T-helper 22 cell (primary cell): ENCODE data around the gene PLA1A.
"Not testable (repeated sequence)": the region's sequence is repeated elsewhere in the genome, so short reads cannot be mapped to it uniquely, and the experiment has no call there.

Experiments used
- DNase-seq: peaks from one replicate; pipeline ENCODE4 v3.0.0-alpha.2; 2020; ENCODE audit warnings: low read depth

The PLA1A gene

DNA sequence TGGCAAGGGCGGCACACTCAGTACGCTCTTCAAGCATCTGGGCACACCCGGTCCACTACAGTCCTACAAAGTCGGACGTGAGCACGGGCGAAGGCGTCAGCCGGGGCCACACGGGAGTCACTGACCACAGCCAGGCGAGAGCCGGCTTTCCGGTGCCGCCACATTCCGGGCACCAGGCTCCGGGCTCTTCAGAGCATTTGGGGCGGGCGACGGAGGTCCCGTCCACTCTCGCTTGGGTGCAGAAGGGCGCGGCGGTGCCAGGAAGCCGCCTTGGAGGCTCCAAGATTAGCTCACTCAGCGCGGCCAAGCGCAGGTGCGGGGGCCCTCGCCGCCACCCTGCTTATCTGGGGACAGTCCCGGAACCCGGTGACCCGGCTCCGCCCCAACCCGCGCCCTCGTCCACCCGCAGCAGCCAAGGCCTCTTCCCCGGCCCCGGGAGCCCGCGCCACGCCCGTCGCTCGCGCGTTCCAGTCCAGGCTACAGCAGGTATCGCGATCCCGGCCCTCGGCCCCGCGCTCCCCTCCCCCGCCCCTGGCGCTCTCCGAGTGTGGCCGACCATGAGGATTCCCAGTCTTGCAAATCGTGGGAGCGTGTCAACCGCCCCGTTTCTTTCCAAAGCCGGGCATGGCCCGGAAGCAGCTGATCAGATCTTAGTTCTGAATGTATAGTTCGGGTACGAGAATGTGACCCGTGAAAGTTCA, 18.2 kb upstream of the PLA1A start, which contains the start of gene ADPRH:
ADPRH (plus strand) TSS at position 127 of the 701 bp plus-strand sequence. CDS start 2,678 bp downstream, outside the sequence.
- DNase-seq: peak; percentile 25

- no peak for DNase-seq
These were observed 17.5 kb upstream of the PLA1A start for GRCh38 chr3:119580067-119580760.

GRCh38 chr3:119582178-119582577, 15.5 kb upstream of the PLA1A start:
- peak; percentile 10 for DNase-seq

DNA sequence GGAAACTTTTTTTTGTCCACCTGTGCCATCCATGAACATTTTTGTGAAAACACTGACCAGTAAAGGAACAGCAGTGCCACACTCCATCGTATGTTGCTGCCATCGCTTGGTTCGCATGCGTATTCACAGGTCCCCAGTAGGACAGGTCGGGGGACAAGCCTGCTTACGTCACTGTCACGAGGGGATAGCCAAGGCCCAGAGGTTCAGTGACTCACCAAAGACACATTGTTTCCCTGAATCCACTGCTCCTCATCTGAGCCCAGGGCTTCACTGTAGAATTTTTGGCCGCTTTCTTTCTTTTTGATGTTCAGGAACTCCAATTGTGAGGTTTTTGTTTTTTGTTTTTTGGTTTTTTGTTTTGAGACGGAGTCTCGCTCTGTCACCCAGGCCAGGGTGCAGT, 12.5 kb upstream of the PLA1A start:
- no peak for DNase-seq

- DNase-seq: no peak
These were observed 11.7 kb upstream of the PLA1A start for GRCh38 chr3:119585856-119586570.

DNA sequence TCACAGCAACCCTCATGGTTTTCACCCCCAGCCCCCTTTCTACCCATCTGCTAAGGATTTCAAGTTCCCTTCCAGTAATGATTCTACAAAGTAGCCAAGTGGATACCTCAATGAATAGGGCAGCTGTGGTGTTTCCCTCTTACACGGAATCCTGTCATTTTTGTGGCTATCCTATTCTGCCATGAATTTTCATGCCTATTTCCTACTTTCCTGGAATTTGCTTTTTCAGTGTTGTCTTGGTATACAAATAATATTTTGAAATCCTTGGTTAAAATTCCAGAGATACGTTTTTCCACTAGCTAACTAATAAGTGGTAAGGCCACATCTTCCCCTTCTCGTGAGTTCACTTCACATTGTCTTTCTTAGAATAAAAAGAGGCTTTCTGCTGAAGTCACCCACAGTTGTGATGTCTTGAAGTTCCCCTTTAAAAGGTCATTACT, 10.9 kb upstream of the PLA1A start:
- no peak for DNase-seq

GRCh38 chr3:119588112-119588511, 9.6 kb upstream of the PLA1A start:
- DNase-seq: no peak

GRCh38 chr3:119589102-119589773, 8.4 kb upstream of the PLA1A start:
- no peak for DNase-seq

DNA sequence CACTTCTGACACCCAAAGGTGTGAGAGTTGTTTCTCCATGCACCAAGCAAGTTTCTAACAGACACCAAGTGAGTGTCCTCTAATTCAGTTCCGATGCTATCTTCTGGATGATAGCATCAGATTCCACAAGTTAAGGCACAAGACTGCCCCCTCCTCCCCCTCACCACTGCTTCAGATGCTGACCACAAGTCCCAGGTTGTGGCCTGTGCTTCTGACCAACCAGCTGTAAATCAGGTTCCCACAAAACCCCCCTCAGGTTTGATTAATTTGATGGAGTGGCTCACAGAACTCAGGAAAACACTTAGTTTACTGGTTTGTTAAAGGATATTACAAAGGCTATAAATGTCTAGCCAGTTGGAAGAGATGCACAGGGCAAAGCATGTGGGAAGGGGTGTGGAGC, 7.0 kb upstream of the PLA1A start:
- no peak for DNase-seq

DNA sequence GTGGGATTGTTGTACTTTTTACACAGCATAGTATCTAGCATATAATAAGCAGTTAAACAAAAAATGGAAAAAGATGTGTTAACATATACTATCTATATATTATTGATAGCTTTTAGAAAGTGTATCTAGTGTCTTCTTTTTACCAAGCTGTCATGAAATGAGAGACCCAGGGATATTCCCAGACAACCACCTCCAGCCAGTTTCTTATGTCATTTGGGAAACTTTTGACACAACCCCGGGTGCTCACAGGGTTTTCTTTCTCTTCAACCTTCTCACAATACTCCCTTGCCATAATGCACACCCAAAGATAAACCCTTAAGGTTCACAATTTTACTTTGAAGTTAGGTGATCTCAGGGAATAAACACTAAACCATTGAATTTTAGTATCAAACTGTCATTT, 4.8 kb upstream of the PLA1A start:
- DNase-seq: no peak

- DNase-seq: no peak
These were observed 3.6 kb upstream of the PLA1A start for GRCh38 chr3:119594066-119594465.

DNA sequence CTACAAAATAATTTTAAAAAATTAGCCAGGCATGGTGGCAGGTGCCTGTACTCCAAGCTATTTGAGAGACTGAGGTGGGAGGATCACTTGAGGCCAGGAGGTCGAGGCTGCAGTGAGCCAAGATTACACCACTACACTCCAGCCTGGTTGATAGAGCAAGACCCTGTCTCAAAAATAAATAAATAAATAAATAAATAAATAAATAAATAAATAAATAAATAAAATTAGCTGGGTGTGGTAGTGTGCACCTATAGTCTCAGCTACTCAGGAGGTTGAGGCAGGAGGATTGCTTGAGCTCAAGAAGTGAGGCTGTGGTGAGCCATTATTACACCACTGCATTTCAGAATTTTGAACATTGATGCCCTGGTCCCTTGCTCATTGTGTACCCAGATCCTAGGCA, 2.8 kb upstream of the PLA1A start:
- DNase-seq: not testable (repeated sequence)

DNA sequence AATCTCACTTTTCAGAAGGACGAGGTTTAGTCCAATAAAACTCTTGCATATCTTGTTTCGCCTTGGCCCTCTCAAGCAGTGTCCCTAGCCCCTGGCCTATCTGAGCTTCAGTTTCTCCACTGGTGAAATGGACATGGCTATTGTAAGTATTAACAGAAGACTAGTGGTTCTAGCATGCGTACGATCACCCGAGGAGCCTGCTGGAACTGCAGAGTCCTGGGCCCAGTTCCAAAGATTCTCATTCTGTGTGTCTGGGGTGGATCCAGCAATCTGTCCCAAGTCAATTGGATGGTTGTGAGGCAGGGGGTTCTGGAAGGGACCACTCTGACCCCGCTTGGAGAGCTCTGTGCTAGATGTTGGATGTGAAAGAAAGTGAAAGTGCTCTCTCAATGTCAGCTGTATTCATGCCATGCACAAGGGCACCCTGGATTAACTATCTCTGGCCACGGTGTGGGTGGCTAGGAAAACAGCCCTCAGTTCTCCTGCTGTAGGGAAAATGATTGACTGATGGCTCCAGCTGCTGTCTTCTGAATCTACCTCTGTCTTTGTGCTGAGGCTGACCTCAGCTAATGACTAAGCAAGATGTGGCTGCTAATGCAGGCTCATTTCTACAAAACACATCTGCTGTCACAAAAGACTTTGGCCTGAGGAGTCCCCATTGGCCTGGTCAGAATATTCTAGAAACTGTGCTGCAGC, 1.9 kb upstream of the PLA1A start:
- DNase-seq: no peak

DNA sequence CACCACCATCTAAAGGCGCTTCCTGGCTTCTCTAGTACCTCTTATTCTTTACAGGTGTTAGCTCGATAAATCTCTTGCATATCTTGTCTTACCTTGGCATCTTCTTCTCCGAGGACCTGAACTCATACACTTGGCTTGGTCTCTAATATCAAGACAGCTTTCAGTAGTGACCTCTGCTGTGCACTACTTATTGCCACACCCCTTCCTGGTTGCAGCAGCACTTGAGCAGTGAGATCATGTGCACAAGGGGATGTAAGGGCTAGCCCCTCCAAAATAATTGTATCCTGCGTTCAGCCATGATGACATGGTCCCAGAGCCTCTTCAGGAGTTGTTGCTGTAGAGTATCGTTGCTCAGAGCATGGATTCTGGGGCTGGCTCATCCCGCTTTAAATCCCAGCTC, 1.3 kb upstream of the PLA1A start:
- no peak for DNase-seq

GRCh38 chr3:119598410-119599098, 869 bp downstream of the PLA1A start:
- no peak for DNase-seq

DNA sequence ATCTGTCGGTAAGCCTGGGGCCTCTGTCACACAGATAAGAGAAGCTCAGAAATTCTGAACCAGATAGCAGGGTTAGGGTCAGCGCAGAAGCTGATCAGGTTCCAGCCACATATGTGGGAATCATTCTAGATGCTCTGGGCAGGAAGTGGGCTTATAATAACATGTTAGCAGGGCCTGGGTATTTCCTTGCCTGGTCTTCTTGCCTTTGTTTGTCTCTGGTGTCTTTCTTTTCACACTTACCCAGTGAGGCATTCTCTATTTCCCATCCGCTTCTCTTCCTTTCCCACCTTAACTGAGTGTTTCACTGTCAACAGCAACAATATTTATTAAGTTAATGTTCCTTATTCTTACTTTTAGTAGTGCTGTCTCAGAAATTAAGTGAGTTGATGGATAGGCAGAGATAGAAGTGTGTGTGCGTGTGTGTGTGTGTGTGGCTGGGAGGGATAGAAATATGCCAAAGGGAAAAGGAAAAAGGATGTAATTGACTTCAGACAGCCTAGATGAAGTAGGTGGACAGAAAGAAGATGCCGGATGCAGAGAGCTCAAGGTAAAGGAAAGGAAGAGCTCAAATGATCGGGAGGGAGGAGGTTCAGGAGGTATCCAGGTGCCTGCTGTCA, 2.0 kb downstream of the PLA1A start:
- DNase-seq: no peak

DNA sequence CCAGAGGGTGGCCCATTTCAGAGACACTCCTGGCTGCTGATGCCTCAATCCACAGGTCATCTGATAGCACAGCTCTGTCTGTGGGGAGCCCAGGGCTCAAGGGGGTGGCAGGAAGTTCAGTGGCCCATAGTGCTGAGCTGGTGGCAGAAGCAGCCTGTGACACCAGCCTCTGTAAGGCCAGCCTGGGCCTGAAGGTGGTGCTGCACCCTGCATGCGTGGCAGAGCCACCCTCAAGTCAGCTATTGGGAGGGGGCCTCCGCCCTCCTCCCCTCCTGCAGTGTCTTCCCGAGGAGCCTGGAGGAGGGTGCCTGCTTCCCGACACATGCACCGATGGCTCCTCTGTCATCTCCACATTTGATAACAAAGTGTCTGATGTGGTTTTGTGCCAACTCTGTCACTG, 3.0 kb downstream of the PLA1A start:
- no peak for DNase-seq

GRCh38 chr3:119601154-119601553, 3.5 kb downstream of the PLA1A start:
- no peak for DNase-seq

DNA sequence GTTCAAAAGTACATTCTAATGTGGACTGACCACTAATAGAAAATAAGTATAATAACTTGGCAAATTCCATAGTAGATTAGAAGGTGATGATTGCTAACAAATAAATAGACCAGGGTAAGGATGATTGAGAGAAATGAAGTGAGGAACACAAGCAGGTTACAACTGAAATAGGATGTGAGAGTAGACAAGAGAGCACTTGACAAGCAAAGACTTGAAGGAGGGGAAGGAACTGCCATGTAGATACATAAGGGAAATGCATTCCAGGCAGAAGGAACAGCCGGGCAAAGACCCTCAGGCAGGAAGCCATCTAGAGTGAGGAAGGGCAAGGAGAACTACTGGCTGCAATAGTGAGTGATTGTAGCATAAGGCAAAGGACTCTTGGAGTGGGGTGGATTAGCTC, 5.0 kb downstream of the PLA1A start:
- no peak for DNase-seq

DNA sequence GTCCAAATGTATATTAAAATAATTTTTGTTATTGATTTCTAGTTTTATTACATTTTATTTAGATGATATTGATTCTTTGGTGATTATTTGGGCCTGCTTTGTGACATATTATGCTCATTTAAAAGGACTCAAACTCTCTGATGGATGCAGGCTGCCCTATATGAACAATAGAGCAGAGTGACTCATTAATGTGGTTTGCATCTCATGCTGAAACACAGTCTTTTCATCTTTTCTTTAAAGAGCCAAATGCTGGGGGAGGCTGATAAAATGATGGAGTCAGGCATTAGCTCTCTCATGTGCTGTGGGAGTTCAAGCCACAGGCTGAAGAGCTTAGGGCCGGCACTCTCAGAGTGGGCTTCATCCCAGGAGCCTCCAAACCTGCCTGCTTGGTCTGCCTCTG, 7.2 kb downstream of the PLA1A start:
- DNase-seq: no peak
